Pancreas (tissue), 10 donors: ENCODE data around the gene DCC. TPM values are rescaled to one million over a fixed set of nuclear protein-coding genes. Genes with fewer than 3 reads are reported as not detected.

Experiments
- ATAC-seq, 4 donors: fragments of 200-7000 bp; cut with Tn5 transposase; one replicate each; pipeline versions ENCODE4 v1.8.0 to v1.9.1; 2020; ENCODE audit warnings: mild to moderate bottlenecking in 4 of 4, moderate library complexity in 4 of 4
- DNase-seq, 6 donors: peaks; one replicate each; pipeline ENCODE4 v3.0.0-alpha.2; 2020
- FAIRE-seq: peaks from 2 replicates; lab custom pipeline; 2012; peaks lifted over from hg19 to GRCh38; lab: Jason Lieb, UNC
- H3K27ac ChIP-seq, 4 donors: fragments of 200-600 bp; sonication (generic); 1 replicate in 3 of 4; 2 replicates in 1 of 4; pipeline versions ENCODE4 v1.5.0 to v1.8.0; 2020
- H3K27me3 ChIP-seq, 4 donors: fragments of 200-600 bp; one replicate each; pipeline ENCODE4 v1.8.0; 2021
- H3K36me3 ChIP-seq, 3 donors: fragments of 200-600 bp; sonication (generic) in 1 of 3; one replicate each; pipeline versions ENCODE4 v1.5.0 to v1.8.0; 2020 to 2021
- H3K4me1 ChIP-seq, 3 donors: fragments of 200-600 bp; one replicate each; pipeline ENCODE4 v1.8.0; 2021
- H3K4me3 ChIP-seq, 4 donors: fragments of 200-600 bp; sonication (generic) in 2 of 4; one replicate each; pipeline versions ENCODE4 v1.5.0 to v1.8.0; 2020 to 2021
- H3K9me3 ChIP-seq, 4 donors: fragments of 200-600 bp; one replicate each; pipeline ENCODE4 v1.8.0; 2021
- WGBS, 2 donors: extraction: QIAGEN DNeasy Blood & Tissue Kit; methylation state at CpG; one replicate each; pipeline ENCODE4 v1.1.7; 2013; 5-methylcytosine and 5-hydroxymethylcytosine counted together
- intact Hi-C, 3 donors: fragments of 100-400 bp; cut with DNase I; formaldehyde crosslinking; loops; one replicate each; pipeline versions ENCODE4 v1.11.1 to v1.14.2; 2022
- polyA plus RNA-seq, 2 donors: library from polyadenylated mRNA; stranded (reverse); fragments of 200-250 nt; gene quantifications; one replicate each; pipeline ENCODE4 v1.2.3, GENCODE V29; 2013
- total RNA-seq, 6 donors: library from RNA; stranded (reverse); fragmentation: NEBNext Ultra II Directional in 4 of 6; extraction: Animal tissue kit (Norgen Biotek cat#: 25700) in 4 of 6; gene quantifications; one replicate each; pipeline versions ENCODE4 v1.2.1 to v1.2.4, GENCODE V29; 2021 to 2023
- TF ChIP-seq, protein P1 (sequence below), 4 donors: fragments of 200-600 bp; sonication (generic) in 3 of 4; IDR thresholded peaks; one replicate each; pipeline versions ENCODE4 v1.5.0 to v1.8.0; 2021; ENCODE audit warnings: antibody characterized with exemption in 4 of 4
- donor health status: healthy with polysubstance abuse.
- donor health status: DM: no; HTN: no; CAD: no; lungs with moderate emphysema.
- donor health status: DM: no; HTN: no; CAD: no.
- donor health status: control.
- donor health status: control.
- donor health status: Bipolar disorder and iron deficiency.
- donor health status: DM: yes; HTN: yes; CAD: no.
- donor health status: DM: no; HTN: no; CAD: no.
- donor health status: DM: no; HTN: no; CAD: no.
- donor health status: DM: yes; HTN: yes; CAD: no.

Gene DCC
- total and polyA plus RNA-seq, 8 donors, result 0.18 to 0.44 (median 0.28) TPM; not detected in 1

DNA sequence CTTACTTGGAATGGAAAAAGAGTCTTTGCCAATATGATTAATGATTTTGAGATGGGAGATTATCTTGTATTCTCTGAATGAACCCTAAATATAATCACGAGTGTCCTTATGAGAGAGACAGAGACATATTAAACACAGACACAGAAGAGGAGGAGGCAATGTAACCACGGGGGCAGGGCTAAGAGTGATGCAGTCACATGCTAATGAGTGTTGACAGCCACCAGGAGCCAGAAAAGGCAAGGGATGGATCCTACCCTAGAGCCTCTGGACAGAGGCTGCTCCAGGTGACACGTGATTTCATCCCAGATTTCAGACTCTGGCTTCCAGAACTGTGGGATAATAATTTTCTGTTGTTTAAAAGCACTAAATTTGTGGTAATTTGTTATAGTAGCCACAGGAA lies 1204.9 kb downstream of the DCC start:
- ATAC-seq, result no peak
- no peak for FAIRE-seq
- Histone ChIP-seq H3K27me3 (no peaks in the 10 kb centered on the region), H3K9me3 (no peaks in the 10 kb centered on the region), H3K27ac (no peak overlapping the region), H3K4me3 (no peak overlapping the region), H3K36me3 (no peaks in the 10 kb centered on the region), H3K4me1 (no peaks in the 10 kb centered on the region)
- TF ChIP-seq, protein P1, sequence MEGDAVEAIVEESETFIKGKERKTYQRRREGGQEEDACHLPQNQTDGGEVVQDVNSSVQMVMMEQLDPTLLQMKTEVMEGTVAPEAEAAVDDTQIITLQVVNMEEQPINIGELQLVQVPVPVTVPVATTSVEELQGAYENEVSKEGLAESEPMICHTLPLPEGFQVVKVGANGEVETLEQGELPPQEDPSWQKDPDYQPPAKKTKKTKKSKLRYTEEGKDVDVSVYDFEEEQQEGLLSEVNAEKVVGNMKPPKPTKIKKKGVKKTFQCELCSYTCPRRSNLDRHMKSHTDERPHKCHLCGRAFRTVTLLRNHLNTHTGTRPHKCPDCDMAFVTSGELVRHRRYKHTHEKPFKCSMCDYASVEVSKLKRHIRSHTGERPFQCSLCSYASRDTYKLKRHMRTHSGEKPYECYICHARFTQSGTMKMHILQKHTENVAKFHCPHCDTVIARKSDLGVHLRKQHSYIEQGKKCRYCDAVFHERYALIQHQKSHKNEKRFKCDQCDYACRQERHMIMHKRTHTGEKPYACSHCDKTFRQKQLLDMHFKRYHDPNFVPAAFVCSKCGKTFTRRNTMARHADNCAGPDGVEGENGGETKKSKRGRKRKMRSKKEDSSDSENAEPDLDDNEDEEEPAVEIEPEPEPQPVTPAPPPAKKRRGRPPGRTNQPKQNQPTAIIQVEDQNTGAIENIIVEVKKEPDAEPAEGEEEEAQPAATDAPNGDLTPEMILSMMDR (IDR thresholded peaks at IDR 0.05), result no peak
- 19 to 30% methylated on average over 3 of the region's 3 CpGs for WGBS, 2 donors
- no peak for DNase-seq
- intact Hi-C loops, result no loop called here

DNA sequence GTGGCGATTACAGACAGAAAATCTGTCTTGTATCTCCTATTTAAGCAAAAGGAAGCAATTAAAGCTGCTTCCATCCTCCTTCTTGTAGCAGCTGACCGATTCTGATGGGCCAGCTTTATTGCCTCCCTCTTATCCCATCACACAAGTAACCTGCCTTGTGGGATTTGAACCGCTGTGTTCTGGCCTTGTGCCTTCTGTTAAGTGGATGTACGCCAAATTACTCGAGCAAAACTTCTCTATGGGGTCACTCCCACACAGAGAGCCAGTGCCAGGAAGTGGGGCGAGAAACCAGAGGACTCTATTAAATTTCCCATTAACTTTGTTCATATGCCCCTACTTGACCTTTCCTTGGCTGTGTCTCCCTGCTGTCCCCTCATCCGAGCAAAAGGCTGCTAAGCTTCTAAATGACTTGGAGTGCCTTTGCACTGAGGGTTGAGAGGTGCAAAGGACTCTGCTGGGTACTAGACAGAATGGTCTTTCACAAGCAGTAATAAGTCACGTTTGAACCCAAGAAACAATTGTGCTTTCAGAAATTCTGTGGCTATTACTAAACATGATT lies 1212.0 kb downstream of the DCC start:
- no peaks in the 10 kb centered on the region for H3K9me3 ChIP-seq
- no peak overlapping the region for H3K27ac ChIP-seq
- ATAC-seq (no peak), FAIRE-seq (no peak), DNase-seq (no peak)
- no peaks in the 10 kb centered on the region for H3K27me3 ChIP-seq
- TF ChIP-seq, protein P1 (IDR thresholded peaks at IDR 0.05), result no peak
- H3K4me1 ChIP-seq, result no peaks in the 10 kb centered on the region
- no peaks in the 10 kb centered on the region for H3K36me3 ChIP-seq
- 43 to 60% methylated on average over 8 of the region's 8 CpGs for WGBS, 2 donors
- H3K4me3 ChIP-seq, result no peak overlapping the region
- intact Hi-C loops, result no loop called here

DNA sequence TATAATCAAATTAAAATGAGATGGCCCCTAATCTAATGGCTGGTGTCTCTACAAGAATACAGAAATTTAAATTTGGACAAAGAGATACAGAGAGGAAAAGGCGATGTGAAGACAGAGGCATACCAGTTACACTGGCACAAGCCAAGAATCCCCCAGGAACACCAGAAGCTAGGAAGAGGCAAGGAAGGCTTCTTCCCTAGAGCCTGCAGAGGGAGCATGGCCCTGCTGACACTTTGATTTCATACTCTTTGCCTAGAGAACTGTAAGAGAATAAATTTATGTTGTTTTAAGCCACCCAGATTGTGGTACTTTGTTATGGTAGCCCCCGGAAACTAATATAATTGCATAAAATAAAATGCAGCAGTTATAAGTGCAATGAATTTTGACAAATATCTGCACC lies 1213.0 kb downstream of the DCC start:
- ATAC-seq (no peak), FAIRE-seq (no peak), DNase-seq (no peak)
- H3K4me1 ChIP-seq, result no peaks in the 10 kb centered on the region
- no peaks in the 10 kb centered on the region for H3K9me3 ChIP-seq
- TF ChIP-seq, protein P1 (IDR thresholded peaks at IDR 0.05), result no peak
- H3K36me3 ChIP-seq, result no peaks in the 10 kb centered on the region
- intact Hi-C loops, result no loop called here
- H3K4me3 ChIP-seq, result no peak overlapping the region
- H3K27me3 ChIP-seq, result no peaks in the 10 kb centered on the region
- no peak overlapping the region for H3K27ac ChIP-seq
- 65 to 86% methylated on average over 2 of the region's 2 CpGs for WGBS, 2 donors

DNA sequence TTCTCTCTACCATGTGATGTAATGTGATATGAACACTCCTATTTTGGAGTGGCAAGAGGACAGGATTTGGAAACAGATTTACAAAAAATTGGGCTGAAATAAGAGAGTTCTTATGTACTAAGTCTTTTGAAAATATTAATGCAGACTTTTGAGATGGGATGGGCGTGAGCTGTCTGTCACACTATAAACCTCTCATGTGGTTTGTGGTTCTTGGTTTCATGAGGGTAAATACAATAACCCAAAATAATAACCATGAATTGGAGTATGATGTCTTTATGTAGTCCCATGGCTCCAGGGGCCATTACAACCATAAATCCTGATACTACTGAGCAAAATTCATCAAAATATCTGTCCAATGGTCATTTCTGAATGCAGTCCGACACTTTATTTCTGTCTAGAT lies 1216.5 kb downstream of the DCC start:
- DNase-seq, result no peak
- Histone ChIP-seq H3K4me1 (no peaks in the 10 kb centered on the region), H3K36me3 (no peaks in the 10 kb centered on the region), H3K4me3 (no peak overlapping the region), H3K27me3 (no peaks in the 10 kb centered on the region), H3K9me3 (no peaks in the 10 kb centered on the region), H3K27ac (no peak overlapping the region)
- TF ChIP-seq, protein P1 (IDR thresholded peaks at IDR 0.05), result no peak
- no peak for ATAC-seq
- no peak for FAIRE-seq
- WGBS, 2 donors, result 70 to 82% methylated on average over 2 of the region's 2 CpGs
- intact Hi-C loops, result no loop called here

DNA sequence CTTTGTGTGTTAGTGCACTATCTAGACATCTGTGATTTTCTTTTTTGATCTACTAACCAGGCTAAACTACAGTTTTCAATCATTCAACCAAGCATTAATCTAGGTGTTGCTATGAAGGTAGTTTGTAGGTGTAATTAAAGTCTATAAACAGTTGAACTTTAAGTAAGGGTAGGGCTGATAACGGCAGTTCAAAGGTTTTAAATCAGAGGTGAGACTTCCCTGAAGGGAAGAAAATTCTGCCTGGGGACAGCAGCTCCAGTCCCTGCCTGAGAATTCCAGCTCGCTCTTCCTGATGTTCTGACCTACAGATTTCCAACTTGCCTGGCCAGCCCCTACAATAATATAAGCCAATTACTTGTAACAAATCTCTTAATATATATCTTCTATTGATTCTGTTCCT lies 1220.5 kb downstream of the DCC start:
- WGBS, 2 donors, result 69 to 71% methylated on average over 2 of the region's 2 CpGs
- no peak for DNase-seq
- H3K4me3 ChIP-seq, result no peak overlapping the region
- no peaks in the 10 kb centered on the region for H3K4me1 ChIP-seq
- no peak for ATAC-seq
- H3K36me3 ChIP-seq, result no peaks in the 10 kb centered on the region
- H3K27ac ChIP-seq, result no peak overlapping the region
- FAIRE-seq, result no peak
- intact Hi-C loops, result no loop called here
- H3K9me3 ChIP-seq, result no peaks in the 10 kb centered on the region
- H3K27me3 ChIP-seq, result no peaks in the 10 kb centered on the region
- TF ChIP-seq, protein P1 (IDR thresholded peaks at IDR 0.05), result no peak
